GM12873 (cell line): Measurements from ENCODE around the gene GPR39.

Experiments
- TF ChIP-seq, protein P1 (sequence below): IDR thresholded peaks from 2 replicates; pipeline ENCODE4 v1.5.1; 2012; ENCODE audit warnings: low read depth, mild to moderate bottlenecking, moderate library complexity, low read length, control low read depth; ENCODE audit not compliant: insufficient read depth; ENCODE audit errors: missing control alignments

GPR39 gene

DNA sequence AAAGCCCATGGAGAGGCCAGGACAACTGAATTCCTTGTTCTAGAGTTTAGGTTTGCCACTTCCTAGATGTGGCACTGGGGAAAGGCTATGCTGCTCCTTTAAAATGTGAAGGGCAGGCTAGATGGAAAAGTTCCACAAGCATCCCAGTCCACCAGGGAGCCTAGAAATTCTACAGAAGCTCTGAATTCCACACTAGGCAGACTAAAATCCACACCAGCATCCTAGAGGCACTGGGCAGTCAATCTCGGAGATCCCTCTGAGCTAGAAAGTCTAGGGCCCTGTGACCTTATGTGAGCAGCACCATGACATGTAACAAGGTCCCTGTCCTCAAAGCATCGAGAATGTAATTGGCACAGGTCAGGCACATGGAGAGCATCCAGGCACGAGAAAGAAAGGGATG, 181.9 kb downstream of the GPR39 start:
- TF ChIP-seq, protein P1, sequence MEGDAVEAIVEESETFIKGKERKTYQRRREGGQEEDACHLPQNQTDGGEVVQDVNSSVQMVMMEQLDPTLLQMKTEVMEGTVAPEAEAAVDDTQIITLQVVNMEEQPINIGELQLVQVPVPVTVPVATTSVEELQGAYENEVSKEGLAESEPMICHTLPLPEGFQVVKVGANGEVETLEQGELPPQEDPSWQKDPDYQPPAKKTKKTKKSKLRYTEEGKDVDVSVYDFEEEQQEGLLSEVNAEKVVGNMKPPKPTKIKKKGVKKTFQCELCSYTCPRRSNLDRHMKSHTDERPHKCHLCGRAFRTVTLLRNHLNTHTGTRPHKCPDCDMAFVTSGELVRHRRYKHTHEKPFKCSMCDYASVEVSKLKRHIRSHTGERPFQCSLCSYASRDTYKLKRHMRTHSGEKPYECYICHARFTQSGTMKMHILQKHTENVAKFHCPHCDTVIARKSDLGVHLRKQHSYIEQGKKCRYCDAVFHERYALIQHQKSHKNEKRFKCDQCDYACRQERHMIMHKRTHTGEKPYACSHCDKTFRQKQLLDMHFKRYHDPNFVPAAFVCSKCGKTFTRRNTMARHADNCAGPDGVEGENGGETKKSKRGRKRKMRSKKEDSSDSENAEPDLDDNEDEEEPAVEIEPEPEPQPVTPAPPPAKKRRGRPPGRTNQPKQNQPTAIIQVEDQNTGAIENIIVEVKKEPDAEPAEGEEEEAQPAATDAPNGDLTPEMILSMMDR = no peak

GRCh38 chr2:132599556-132599955, 183.0 kb downstream of the GPR39 start:
- TF ChIP-seq, protein P1 = no peak

GRCh38 chr2:132604561-132604960, 188.0 kb downstream of the GPR39 start:
- TF ChIP-seq, protein P1 = no peak

GRCh38 chr2:132605236-132606180, 188.9 kb downstream of the GPR39 start:
- TF ChIP-seq, protein P1 = no peak

DNA sequence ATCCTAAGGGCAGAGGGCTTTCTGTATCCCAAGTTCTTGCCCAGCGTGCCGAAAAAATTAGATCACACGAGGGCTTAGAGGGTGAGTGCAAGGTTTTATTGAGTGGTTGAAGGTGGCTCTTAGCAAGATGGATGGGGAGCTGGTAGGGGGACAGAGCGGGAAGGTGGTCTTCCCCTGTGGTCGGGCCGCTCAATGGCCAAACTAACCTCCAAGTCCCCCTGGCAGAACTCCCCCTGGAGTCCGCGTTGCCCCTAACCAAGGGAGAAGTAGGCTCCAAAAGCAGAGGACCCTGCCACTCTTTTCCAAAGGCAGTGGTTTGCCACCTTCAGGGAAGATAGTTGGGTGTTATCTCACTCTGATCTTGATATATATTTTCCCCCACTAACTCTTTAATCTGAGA, 190.0 kb downstream of the GPR39 start:
- TF ChIP-seq, protein P1 = no peak

DNA sequence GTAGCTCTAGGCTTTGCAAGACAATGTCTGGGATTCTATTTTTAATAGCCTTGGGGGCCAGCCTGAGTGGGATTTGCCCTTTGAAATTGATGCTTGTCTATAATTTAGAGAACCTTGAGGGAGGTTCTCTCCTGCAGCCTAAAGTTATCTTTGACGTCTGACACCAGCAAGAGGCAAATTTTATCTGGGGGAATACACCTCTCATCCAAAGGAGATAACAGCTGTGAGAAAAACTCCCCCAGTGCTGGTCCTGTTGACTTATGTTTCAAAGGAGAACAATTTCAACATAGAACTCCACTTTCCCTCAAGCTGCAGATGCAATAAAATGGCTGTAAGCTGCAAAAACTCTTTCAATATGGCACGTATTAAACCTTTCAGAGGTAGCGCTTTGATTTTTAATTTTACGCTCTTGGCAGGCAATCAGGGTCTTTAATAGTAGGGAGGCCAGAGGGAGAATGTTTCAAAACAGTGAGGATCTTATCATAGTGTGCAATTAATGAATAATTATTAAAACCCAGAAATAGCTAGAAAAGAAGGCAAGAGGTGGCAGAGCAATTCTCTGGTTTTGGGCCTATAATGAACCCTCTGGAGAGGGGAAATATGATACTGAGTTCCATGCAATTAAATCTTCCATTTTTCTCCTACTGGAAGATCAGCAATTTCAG, 191.0 kb downstream of the GPR39 start:
- TF ChIP-seq, protein P1 = no peak

- TF ChIP-seq, protein P1 = no peak
These were observed 191.7 kb downstream of the GPR39 start for GRCh38 chr2:132608311-132608710.
